OCI-LY1 (cell line): ENCODE measurements around the gene OPRM1.

Experiments used
- H2AFZ ChIP-seq: fragments of 200-600 bp; sonication (generic), shearing (Covaris generic); 2 replicates; pipeline ENCODE4 v1.6.0; 2014; ENCODE audit warnings: antibody characterized with exemption, mild to moderate bottlenecking, low read length
- H3F3A ChIP-seq: fragments of 200-600 bp; sonication (generic), shearing (Covaris generic); 2 replicates; pipeline ENCODE4 v1.6.0; 2014; ENCODE audit warnings: mild to moderate bottlenecking, antibody characterized with exemption, low read length, moderate library complexity; ENCODE audit not compliant: insufficient read depth
- H3K27ac ChIP-seq: fragments of 200-600 bp; sonication (generic); 2 replicates; pipeline ENCODE4 v1.5.1; 2014; ENCODE audit warnings: low read length, mixed run types, mild to moderate bottlenecking, low read depth; ENCODE audit not compliant: poor library complexity, severe bottlenecking
- H3K27me3 ChIP-seq: fragments of 200-600 bp; sonication (generic); 2 replicates; pipeline ENCODE4 v1.6.0; 2014; ENCODE audit warnings: antibody characterized with exemption, mild to moderate bottlenecking, low read length, moderate library complexity; ENCODE audit not compliant: insufficient read depth
- H3K36me3 ChIP-seq: fragments of 200-600 bp; sonication (generic); 2 replicates; pipeline ENCODE4 v1.6.1; 2014; ENCODE audit warnings: mild to moderate bottlenecking, antibody characterized with exemption, low read length, moderate library complexity, mixed read lengths; ENCODE audit not compliant: insufficient read depth
- H3K4me1 ChIP-seq: fragments of 200-600 bp; sonication (generic); 2 replicates; pipeline ENCODE4 v1.5.1; 2014; ENCODE audit warnings: mild to moderate bottlenecking, low read length, moderate library complexity; ENCODE audit not compliant: insufficient read depth, severe bottlenecking
- H3K4me2 ChIP-seq: fragments of 200-600 bp; sonication (generic), shearing (Covaris generic); 2 replicates; pipeline ENCODE4 v1.6.1; 2014; ENCODE audit warnings: low read length
- H3K4me3 ChIP-seq: fragments of 200-600 bp; sonication (generic); 2 replicates; pipeline ENCODE4 v1.5.1; 2014; ENCODE audit warnings: low read length, low read depth, mild to moderate bottlenecking, mixed read lengths; ENCODE audit not compliant: poor library complexity, severe bottlenecking
- H3K79me2 ChIP-seq: fragments of 200-600 bp; shearing (Covaris generic); 2 replicates; pipeline ENCODE4 v1.6.1; 2016; ENCODE audit warnings: mixed run types, low read length, mixed read lengths; ENCODE audit not compliant: insufficient read depth
- H3K9ac ChIP-seq: fragments of 200-600 bp; sonication (generic), shearing (Covaris generic); 2 replicates; pipeline ENCODE4 v1.6.1; 2014; ENCODE audit warnings: mild to moderate bottlenecking, low read length, mixed read lengths
- H3K9me2 ChIP-seq: fragments of 200-600 bp; sonication (generic), shearing (Covaris generic); 2 replicates; pipeline ENCODE4 v1.6.1; 2014; ENCODE audit warnings: low read depth, mild to moderate bottlenecking, low read length, mixed read lengths
- H3K9me3 ChIP-seq: fragments of 200-600 bp; shearing (Covaris generic); 2 replicates; pipeline ENCODE4 v1.6.1; 2014; ENCODE audit warnings: low read length, mixed read lengths
- H4K20me1 ChIP-seq: fragments of 200-600 bp; sonication (generic), shearing (Covaris generic); 2 replicates; pipeline ENCODE4 v1.6.0; 2016; ENCODE audit warnings: mild to moderate bottlenecking, low read length; ENCODE audit not compliant: insufficient read depth
- EZH2 ChIP-seq: fragments of 200-600 bp; sonication (generic), shearing (Covaris generic); IDR thresholded peaks from 2 replicates; pipeline ENCODE4 v1.8.0; 2017; ENCODE audit warnings: borderline replicate concordance, mixed run types, mild to moderate bottlenecking, antibody characterized with exemption, low read length, moderate library complexity, mixed read lengths
- TF ChIP-seq, protein P1 (sequence below): fragments of 200-600 bp; sonication (generic), shearing (Covaris generic); IDR thresholded peaks from 2 replicates; pipeline ENCODE4 v1.5.1; 2017; ENCODE audit warnings: mild to moderate bottlenecking, antibody characterized with exemption, low read length, moderate library complexity, mixed read lengths

Gene OPRM1

DNA sequence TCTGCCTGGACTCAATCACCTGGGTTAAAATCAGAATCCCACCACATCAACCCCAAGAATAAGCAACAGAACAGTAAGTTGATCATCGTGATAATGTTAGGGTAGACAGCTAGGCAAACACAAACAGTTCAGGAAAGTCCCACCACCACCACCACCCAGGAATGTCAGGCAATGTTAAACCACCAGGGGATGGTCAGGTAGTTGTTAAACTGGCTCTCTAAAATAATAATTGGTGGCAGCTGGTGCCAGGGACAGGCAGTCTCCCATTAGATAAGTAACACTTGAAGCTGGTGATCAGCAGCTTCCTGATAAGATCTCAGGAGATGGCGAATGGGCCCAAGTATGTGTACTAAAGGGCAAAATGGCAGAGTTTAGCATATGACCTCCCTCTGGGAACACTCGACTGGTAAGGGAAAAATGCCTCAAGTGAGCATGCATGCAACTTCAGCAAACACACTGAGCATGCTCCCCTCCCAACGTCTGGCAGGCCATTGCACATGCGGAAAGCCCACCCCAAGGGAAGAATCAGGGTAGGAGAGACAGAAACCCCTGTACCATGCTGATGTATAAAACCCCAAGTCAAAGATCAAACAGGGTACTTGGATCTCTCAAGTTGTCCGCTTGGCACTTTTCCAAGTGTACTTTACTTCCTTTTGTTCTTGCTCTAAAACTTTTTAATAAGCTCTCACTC, 250.9 kb downstream of the OPRM1 start:
- H3K9ac ChIP-seq: no peak overlapping the region
- H3K36me3 ChIP-seq: no peaks in the 10 kb centered on the region
- H4K20me1 ChIP-seq: no peaks in the 10 kb centered on the region
- no peaks in the 10 kb centered on the region for H3K79me2 ChIP-seq
- no peaks in the 10 kb centered on the region for H3K4me1 ChIP-seq
- H3K9me3 ChIP-seq: no peaks in the 10 kb centered on the region
- H3K27ac ChIP-seq: no peak overlapping the region
- no peaks in the 10 kb centered on the region for H3F3A ChIP-seq
- no peaks in the 10 kb centered on the region for H3K27me3 ChIP-seq
- TF ChIP-seq, protein P1, sequence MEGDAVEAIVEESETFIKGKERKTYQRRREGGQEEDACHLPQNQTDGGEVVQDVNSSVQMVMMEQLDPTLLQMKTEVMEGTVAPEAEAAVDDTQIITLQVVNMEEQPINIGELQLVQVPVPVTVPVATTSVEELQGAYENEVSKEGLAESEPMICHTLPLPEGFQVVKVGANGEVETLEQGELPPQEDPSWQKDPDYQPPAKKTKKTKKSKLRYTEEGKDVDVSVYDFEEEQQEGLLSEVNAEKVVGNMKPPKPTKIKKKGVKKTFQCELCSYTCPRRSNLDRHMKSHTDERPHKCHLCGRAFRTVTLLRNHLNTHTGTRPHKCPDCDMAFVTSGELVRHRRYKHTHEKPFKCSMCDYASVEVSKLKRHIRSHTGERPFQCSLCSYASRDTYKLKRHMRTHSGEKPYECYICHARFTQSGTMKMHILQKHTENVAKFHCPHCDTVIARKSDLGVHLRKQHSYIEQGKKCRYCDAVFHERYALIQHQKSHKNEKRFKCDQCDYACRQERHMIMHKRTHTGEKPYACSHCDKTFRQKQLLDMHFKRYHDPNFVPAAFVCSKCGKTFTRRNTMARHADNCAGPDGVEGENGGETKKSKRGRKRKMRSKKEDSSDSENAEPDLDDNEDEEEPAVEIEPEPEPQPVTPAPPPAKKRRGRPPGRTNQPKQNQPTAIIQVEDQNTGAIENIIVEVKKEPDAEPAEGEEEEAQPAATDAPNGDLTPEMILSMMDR: no peak
- no peak for TF ChIP-seq EZH2
- H3K9me2 ChIP-seq: no peaks in the 10 kb centered on the region
- no peak overlapping the region for H3K4me3 ChIP-seq
- no peak overlapping the region for H2AFZ ChIP-seq
- H3K4me2 ChIP-seq: no peak overlapping the region

DNA sequence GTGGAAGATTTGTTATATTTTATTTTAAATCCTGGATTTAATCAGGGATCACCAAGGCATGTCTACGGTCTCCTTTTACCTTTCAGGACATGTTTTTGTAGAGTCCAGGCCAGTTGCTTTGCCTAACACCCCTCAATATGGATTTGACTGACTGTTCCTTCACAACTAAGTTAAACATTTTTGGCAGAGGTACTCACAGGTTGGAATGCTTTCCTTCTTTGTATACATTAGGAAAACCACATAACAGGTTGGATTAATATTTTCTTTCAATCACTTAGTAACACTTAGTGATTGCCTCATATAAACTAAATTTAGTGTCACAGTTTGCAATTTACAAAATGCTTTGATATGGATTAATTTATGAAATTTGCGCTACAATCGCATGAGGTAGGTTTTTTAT, 253.0 kb downstream of the OPRM1 start:
- Histone ChIP-seq H3K79me2 (no peaks in the 10 kb centered on the region), H3F3A (no peaks in the 10 kb centered on the region), H3K9me3 (no peaks in the 10 kb centered on the region), H3K4me3 (no peak overlapping the region), H3K27me3 (no peaks in the 10 kb centered on the region), H3K4me2 (no peak overlapping the region), H2AFZ (no peak overlapping the region), H3K9me2 (no peaks in the 10 kb centered on the region), H4K20me1 (no peaks in the 10 kb centered on the region), H3K9ac (no peak overlapping the region), H3K27ac (no peak overlapping the region), H3K36me3 (no peaks in the 10 kb centered on the region), H3K4me1 (no peaks in the 10 kb centered on the region)
- no peak for TF ChIP-seq EZH2
- TF ChIP-seq, protein P1: no peak

DNA sequence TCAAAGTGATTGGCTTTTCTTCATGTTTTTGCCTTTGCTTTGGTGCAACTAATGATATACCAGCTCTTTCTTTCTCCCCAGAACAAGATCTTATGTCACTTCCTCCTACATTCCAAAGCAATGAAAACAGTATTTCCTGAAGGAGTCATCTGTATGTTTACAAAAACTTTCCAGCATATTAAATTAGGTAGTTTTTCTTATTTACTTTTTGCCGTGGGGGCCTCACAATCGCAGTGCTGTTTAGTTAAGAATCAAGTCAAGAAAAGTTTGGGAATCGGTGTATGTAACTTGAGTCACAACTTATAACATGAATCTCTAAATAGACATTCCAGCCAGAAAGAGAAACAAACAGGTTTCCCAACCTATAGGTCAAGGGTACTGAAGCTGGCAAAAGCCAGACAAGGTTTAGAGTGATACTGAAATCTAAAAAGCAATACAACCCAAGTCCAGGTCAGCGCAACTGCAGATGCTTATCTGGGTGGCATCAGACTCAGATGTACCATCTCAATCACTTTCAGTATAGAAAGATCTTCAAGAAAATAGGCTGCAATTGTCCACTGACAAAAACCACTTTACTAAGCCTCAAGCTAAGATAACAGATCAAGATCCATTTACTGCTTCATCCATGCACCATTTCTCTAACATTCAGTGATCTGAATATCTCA, 253.9 kb downstream of the OPRM1 start:
- no peaks in the 10 kb centered on the region for H3K27me3 ChIP-seq
- no peaks in the 10 kb centered on the region for H3K9me2 ChIP-seq
- H3K36me3 ChIP-seq: no peaks in the 10 kb centered on the region
- H3F3A ChIP-seq: no peaks in the 10 kb centered on the region
- H3K4me1 ChIP-seq: no peaks in the 10 kb centered on the region
- no peaks in the 10 kb centered on the region for H3K79me2 ChIP-seq
- no peak overlapping the region for H3K4me3 ChIP-seq
- no peak overlapping the region for H3K9ac ChIP-seq
- TF ChIP-seq, protein P1: no peak
- TF ChIP-seq EZH2: no peak
- no peaks in the 10 kb centered on the region for H3K9me3 ChIP-seq
- no peak overlapping the region for H3K4me2 ChIP-seq
- H4K20me1 ChIP-seq: no peaks in the 10 kb centered on the region
- no peak overlapping the region for H3K27ac ChIP-seq
- H2AFZ ChIP-seq: no peak overlapping the region
